Dermis microvascular lymphatic vessel endothelial cell (primary cell): Measurements from ENCODE around the gene MYL6B. TPM values are rescaled to one million over a fixed set of nuclear protein-coding genes. Genes with fewer than 3 reads are reported as not detected.

ENCODE experiments used
- DNase-seq, 2 donors: peaks; one replicate each; pipeline versions ENCODE4 v3.0.0 to v3.0.0-alpha.2; 2010; ENCODE audit warnings: low read depth in 2 of 2
- total RNA-seq: library from RNA; depleted of rRNA; stranded (reverse); fragments of >200 nt; gene quantifications from 2 replicates; pipeline ENCODE4 v1.2.1, GENCODE V29; 2014

MYL6B gene
- total RNA-seq, 1 donor from 2014 or later: 60.3 TPM

- DNase-seq: no peak
These were observed 29.8 kb upstream of the MYL6B start for GRCh38 chr12:56122637-56123036.

GRCh38 chr12:56124133-56124532, 28.3 kb upstream of the MYL6B start:
- no peak for DNase-seq

- DNase-seq: no peak
These were observed 25.6 kb upstream of the MYL6B start for GRCh38 chr12:56126732-56127239.

GRCh38 chr12:56127485-56127887, 24.9 kb upstream of the MYL6B start:
- no peak for DNase-seq

DNA sequence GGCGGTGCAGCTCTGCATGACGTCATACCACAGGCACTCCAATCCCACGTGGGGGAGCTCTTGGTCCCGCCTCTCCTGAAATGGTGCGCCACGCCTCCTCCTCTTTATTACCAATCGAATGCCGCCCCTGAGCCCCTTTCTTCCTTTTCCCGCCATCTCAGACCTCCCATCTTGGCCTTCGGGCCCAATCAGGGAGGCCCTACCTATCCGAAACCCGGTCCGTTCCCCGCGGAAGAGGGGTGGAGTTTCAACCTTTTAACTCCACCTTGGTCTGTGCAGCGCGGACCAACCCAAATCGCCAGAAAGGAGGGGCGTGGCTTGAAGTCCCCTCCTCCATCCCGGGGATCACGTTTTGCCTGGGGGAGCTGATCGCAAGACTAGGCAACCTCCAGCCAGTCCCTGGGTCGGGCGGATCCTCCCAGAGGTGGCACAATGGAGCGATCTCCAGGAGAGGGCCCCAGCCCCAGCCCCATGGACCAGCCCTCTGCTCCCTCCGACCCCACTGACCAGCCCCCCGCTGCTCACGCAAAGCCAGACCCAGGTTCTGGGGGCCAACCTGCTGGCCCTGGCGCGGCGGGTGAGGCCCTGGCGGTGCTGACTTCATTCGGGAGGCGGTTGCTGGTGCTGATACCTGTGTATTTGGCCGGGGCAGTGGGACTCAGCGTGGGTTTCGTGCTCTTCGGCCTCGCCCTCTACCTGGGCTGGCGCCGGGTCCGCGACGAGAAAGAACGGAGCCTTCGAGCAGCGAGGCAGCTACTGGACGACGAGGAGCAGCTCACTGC, 24.3 kb upstream of the MYL6B start, which contains the start of gene ESYT1:
Gene ESYT1, plus strand, starts transcription at position 380 of the 782 bp plus-strand sequence. Its CDS starts 53 bp downstream, at position 433.
- DNase-seq: peak; percentile 99 to 100

- DNase-seq: peak in 1 of 2 donors; percentile 36
These were observed 23.6 kb upstream of the MYL6B start for GRCh38 chr12:56128670-56129205.

DNA sequence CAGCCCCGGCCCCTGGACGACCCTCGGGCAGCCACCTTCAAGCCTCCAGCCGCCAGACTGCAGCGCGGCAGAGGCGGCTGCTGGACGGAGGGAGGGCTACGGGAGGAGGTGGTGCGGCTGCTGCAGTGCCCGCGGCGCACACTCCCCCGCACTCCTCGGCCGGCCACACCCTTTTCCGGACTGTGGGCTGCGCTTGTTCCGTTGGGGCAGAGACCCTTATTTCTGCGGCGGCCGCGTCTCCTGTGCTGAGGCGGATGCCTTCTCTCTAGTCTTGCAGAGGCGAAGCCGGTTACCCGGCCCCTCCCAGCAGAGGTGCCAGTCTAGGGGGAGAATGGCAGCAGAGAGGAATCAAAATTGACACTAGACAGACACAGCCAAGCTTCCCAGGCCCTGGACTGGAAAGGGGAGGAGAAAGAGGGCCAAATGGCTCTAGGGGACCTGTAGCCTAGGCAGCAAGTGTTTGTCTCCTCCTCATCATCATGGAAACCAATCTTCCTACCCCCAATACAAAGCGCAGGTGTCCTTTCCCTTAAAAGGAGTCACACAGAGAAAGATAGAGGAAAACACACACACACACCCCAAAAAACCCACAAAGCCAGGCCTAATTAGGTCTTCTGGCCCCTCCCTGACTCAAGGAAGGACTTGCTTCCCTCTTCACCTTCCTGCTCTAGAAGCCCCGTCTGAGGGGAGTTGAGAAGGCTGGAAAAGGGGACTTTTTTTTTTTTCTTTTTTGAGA, 23.0 kb upstream of the MYL6B start:
- DNase-seq: peak in 1 of 2 donors; percentile 53

- no peak for DNase-seq
These were observed 22.4 kb upstream of the MYL6B start for GRCh38 chr12:56129942-56130495.

DNA sequence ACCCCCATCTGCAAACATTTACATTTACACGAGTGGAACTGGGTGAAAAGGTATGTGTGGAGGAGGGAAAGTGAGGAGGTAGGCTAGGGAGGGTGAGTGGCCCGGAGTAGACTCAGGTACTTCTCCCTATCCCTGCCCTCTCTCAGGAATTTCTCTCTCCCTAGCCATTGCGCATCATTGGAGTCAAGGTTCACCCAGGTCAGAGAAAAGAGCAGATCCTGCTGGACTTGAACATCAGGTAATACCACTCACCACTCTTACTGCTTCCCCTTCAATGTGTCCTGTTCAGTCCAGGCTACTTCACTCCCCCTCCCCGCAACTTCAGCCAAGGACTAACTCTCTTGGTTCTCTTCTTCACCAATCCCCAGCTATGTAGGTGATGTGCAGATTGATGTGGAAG, 21.5 kb upstream of the MYL6B start:
- DNase-seq: no peak

DNA sequence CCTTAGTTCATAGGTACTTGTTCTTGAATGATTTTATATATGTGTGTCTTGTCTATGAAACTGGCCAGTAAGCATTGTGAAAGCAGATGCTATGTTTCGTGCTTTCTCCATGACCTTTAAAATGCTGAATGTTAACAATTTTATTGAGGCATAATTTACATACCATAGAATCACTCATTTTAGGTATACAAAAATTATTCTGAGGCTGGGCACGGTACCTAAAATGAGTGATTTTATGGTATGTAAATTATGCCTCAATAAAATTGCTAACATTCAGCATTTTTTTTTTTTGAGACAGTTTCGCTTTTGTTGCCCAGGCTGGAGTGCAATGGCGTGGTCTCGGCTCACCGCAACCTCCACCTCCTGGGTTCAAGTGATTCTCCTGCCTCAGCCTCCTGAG, 17.5 kb upstream of the MYL6B start:
- DNase-seq: no peak

DNA sequence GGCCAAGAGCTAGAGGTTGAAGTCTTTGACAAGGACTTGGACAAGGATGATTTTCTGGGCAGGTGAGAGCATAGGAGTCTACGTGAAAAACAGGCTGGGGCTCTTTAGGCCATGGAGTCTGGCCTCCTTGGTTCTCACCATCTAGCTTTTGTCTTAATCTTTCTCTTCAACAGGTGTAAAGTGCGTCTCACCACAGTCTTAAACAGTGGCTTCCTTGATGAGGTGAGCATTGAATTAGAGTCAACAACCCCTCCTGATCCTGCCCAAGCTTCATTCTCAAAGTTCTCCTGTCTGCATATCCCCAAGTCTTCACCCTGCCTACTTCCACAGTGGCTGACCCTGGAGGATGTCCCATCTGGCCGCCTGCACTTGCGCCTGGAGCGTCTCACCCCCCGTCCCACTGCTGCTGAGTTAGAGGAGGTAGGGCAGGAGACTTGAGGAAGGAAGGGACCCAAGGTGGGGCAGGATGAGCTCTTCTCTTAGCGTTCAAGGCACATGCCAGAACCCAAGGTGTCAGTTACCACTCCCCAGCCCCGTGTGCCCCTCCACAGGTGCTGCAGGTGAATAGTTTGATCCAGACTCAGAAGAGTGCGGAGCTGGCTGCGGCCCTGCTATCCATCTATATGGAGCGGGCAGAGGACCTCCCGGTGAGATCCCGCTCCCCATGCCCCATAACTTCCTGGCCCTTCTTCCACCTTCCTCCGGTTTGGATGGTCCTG, 14.4 kb upstream of the MYL6B start:
- no peak for DNase-seq

- no peak for DNase-seq
These were observed 10.2 kb upstream of the MYL6B start for GRCh38 chr12:56141946-56142784.

- no peak for DNase-seq
These were observed 9.2 kb upstream of the MYL6B start for GRCh38 chr12:56143217-56143616.

DNA sequence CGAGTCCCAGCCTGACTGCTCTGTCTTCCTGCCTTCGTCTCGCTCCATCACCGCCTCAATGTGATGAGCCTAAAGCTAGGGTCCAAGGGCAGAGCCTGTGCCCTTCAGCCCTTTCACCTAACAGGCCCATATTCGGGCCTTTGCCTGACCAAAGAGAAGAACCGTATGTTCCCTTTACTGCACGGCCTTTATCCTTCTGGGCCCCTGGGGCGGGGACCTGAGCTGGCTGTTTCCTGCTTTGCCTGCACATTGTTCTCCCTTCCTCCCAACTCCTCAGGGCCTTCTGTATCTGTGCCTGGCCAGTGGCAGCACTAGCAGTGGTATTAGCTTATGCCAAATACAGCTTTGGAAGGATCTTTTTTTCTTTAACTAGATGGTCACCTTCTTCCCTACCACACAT, 8.5 kb upstream of the MYL6B start:
- peak in 1 of 2 donors; percentile 79 for DNase-seq

DNA sequence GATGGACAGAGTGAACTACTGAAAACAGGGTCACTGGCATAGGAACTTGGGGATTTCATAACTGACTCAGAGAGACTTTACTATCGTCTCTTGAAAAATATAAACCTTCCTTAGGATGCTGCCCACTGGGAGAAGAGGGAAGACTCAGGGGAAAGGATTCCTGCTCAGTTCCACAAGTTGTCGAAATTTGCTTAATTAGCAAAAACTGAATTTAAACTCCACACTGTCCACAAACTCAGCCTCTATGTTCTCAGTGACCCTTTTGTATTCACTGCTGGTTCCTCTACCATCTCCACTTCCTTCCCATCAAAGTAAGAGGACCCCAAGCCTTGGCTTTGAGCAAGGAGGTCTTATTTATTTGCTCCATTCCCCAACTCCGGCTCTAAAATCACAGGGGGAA, 7.2 kb upstream of the MYL6B start:
- no peak for DNase-seq

GRCh38 chr12:56146492-56147460, 5.6 kb upstream of the MYL6B start:
- DNase-seq: peak; percentile 86 to 92

GRCh38 chr12:56150563-56150962, 1.8 kb upstream of the MYL6B start:
- peak in 1 of 2 donors; percentile 41 for DNase-seq

DNA sequence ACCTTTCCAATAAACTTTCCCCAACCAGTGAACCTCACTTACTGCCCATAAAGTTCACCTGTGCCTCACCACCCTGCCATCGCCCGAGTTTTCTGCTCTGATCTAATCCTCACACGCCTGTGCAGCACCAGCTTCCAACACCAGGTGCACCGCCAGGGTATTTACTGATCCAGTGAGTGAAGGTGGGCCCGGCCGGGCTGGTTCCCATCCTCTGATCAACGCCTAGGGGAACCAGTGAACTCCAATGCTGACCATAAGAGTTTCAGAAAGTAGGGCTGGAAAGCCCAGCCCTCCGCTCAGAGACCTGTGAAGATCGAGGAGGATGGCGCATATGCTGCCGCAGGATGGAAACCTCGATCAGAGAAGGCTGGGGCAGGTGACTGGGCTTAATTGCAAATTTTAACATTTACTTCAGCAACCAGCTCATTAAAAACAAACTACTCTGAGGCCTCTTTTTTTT, 685 bp upstream of the MYL6B start:
- DNase-seq: peak in 1 of 2 donors; percentile 34
